HG03135 (cell line): ENCODE measurements around the gene APPBP2.
"Not testable (repeated sequence)": the region's sequence is repeated elsewhere in the genome, so short reads cannot be mapped to it uniquely, and the experiment has no call there.

Experiments used
- ATAC-seq: cut with Tn5 transposase; IDR thresholded peaks from one replicate; pipeline ENCODE4 v1.9.1; 2021; ENCODE audit warnings: mild to moderate bottlenecking, moderate library complexity; ENCODE audit not compliant: unreplicated experiment

APPBP2 gene

DNA sequence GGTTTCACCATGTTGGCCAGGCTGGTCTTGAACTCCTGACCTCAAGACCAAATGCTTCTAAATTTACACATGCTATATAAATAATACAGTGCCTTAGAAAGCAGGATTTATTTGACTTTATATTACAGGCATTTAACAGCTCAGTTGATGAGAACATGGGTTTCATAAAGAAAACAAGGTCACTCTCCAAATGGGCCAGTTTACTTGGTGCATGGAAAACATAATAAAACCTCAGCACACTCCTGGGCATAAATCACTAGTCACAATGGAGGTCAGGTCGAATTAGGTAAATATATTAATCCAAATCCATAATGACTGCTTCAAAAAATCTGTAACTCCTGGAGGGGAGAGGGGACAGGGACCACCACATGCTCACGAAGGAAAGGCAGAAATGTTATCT lies 24.5 kb downstream of the APPBP2 start:
- no peak for ATAC-seq

DNA sequence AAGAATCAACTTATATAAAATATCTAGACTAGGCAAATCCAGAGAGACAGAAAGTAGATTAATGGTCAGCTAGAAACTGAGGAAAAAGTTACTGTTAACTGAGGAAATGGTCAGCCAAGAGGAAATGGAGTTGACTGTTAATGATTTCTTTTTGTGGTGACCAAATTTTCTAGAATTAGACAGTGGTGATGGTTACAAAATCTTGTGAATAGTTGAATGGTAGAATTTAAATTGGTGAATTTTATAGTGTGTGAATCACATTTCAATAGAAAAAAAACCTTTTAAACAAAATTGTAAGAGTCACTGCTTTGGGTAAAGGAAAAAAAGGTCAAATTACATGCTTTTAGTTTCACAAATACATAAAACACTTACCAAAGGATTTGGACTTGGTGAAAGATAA lies 30.0 kb downstream of the APPBP2 start:
- ATAC-seq, result no peak

DNA sequence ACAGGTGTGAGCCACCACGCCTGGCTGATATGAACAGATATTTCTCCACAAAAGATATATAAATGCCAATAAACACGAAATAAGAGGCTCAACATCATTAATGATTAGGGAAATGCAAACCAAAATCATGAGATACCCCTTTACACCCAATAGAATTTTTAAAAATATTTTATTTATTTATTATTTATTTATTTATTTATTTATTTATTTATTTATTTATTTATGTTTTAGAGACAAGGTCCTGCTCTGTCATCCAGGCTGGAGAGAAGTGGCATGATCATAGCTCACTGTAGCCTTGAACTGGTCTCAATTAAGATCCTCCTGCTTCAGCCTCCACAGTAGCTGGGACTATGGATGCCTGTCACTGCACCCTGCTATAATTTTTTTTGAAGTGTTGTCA lies 30.8 kb downstream of the APPBP2 start:
- no peak for ATAC-seq

GRCh38 chr17:60493847-60494321 lies 32.2 kb downstream of the APPBP2 start:
- no peak for ATAC-seq

DNA sequence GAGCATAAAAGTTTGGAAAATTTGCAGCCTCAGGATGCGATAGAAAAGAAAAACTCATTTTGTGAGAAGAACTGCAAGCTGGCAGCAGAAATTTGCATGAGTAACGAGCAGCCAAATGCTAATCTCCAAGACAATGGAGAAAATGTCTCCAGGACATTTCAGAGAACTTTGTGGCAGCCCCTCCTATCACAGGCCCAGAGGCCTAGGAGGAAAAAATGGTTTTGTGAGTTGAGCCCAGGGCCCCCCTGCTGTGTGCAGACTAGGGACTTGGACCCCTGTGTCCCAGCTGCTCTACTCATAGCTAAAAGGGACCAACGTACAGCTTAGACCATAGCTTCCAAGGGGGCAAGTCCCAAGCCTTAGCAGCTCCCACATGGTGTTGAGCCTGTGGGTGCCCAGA lies 34.3 kb downstream of the APPBP2 start:
- ATAC-seq, result no peak

GRCh38 chr17:60490594-60490993 lies 35.4 kb downstream of the APPBP2 start:
- ATAC-seq, result not testable (repeated sequence)

- ATAC-seq, result no peak
These were observed 44.4 kb downstream of the APPBP2 start for GRCh38 chr17:60481604-60482003.

- ATAC-seq, result no peak
These were observed 52.3 kb downstream of the APPBP2 start for GRCh38 chr17:60473788-60474187.

GRCh38 chr17:60472449-60472848 lies 53.6 kb downstream of the APPBP2 start:
- ATAC-seq, result no peak

DNA sequence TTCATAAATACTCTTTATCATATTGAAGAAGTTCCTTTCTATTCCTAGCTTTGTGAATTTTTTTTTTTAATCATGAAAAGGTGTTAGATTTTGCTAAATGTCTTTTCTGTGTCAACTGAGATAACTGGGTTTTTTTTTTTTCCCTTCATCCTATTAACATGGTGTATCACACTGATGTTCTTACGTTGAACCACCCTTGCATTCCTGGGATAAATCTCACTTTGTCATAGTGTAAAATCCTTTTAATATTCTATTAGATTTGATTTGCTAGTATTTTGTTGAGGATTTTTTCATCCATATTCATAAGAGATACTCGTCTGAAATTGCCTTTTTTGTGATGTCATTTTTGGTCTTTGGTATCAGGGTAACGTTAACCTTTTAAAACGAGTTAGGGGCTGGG lies 54.6 kb downstream of the APPBP2 start:
- no peak for ATAC-seq

GRCh38 chr17:60468371-60468770 lies 57.7 kb downstream of the APPBP2 start:
- ATAC-seq, result no peak

- ATAC-seq, result no peak
These were observed 61.7 kb downstream of the APPBP2 start for GRCh38 chr17:60464343-60464742.

DNA sequence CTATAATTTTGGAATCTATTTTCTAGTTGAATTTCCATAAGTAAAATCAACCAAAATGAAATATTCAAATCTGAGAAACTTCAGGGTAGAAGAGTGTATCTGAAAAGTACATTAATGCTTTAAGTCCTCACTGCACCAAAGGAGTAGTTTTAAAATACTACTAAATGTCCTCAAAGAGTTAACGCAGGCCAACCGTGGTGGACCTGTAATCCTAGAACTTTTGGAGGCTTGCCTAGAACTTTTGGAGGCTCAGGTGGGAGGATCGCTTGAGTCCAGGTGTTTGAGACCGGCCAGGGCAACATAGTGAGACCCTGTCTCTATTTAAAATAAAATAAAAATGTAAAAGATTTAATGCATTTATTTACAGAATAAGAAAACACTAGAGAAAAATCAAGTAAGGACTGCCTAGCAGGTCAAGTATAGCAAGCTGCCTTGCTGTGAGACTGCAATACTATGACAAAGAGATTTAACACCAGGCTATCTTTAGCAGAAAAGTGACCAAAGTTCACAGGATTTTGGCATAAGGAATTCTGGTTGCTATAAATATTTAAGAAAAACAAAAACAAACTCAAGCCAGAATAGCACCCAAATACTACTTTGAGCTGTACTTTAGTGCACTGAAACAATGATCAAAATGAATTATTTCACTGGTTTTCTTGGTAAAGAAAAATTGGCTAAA lies 62.7 kb downstream of the APPBP2 start:
- no peak for ATAC-seq

DNA sequence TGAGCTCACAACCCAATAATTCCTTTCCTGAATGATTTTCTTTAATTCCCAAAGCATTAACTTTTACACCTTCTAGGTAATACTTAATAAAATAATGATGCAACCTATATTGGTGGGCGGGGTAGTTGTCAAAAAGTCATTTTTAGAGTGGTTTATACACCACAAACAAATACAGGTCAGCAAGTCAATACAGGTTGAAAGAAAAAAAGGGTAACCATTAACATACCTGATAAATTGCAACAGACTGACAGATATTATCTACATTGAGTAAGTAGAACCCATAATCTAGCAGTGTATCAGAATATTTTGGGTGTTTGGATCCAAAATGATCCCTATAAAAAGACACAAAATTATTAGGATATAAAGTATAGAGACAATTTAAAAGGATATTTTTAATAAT lies 64.5 kb downstream of the APPBP2 start:
- no peak for ATAC-seq

DNA sequence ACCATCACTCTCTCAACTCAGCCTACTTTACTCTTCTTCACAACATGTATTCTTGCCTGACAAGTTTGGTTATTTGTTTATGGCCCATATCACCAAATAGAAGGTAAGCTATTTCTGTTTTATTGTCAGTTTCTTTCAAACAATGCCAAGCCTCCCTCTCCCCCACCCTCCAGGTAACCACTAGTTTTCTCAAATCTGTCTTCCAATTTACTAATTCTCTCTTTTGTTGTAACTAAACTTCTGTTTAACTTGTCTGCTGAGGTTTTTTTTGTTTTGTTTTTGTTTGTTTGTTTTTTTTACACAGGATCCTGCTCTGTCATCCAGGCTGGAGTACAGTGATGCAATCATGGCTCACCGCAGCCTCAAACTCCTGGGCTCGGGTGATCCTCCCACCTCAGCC lies 68.9 kb downstream of the APPBP2 start:
- ATAC-seq, result no peak

DNA sequence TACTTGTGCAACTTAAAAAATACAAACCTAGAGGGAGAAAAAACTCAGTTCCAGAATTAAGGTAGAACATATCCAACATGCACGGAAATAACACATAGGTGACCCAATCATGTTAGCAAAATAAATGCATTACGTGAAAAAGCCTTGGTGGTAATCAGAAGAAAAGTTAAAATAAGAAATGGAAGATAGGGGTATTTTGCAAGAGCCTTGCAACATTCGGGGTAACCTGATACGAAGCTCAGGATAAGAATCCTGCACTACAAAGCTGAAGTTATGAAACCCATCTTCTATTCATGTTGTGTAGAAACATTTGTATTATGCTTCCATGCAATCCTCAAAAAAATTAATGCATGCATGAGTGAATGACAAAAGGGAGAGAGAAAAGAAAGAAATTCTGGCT lies 70.7 kb downstream of the APPBP2 start:
- no peak for ATAC-seq

DNA sequence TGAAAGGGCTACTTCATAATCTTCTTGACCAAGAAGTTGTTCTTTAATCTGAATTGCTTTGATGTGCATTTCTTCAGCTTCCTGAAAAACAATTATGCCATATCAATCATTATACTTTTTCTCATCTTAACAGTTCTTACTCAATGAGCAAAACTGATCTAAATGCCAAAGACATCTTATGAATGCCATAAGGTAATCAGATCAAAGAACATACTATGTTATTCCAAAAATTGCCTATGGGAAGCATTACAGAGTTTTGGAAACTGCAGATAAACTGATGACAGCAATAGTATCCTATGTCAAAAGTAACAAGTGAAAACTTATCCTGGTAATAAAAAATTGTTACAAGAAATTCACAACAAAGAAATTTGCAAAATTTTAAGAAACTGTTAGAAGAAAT lies 74.1 kb downstream of the APPBP2 start:
- no peak for ATAC-seq

DNA sequence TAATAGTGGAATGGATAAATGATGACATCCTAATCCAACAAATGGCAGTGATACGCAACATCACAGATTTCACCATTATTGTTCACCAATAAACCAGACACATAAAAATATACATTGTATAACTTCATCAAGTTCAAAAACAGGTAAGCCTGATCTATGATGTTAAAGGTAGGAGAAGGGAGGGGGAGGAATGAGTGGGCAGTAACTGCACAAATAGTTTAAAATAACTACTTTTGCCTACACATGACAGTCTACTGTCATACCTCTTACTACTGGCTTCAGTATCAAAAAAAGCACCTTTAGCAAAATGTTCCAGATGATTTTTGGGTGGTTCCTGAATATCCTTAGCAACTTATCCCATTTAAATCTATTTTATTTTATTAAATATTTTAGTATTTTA lies 75.0 kb downstream of the APPBP2 start:
- no peak for ATAC-seq

- ATAC-seq, result no peak
These were observed 78.7 kb downstream of the APPBP2 start for GRCh38 chr17:60447375-60447774.

GRCh38 chr17:60445144-60445543 lies 80.9 kb downstream of the APPBP2 start:
- no peak for ATAC-seq

DNA sequence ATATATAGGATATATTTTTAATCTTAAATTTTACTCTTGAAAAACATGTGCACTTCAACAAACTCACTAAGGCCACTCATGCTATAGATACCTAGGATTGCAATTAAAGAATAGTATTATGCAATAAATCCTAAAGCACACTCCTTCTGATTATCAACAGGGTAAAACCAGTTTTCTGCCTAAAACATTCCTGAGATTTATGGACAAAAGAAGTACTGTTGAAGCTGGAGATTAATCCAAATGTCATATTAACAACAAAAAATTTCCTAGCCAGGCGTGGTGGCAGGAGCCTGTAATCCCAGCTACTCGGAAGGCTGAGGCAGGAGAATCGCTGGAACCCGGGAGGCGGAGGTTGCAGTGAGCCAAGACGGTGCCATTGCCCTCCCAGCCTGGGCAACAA lies 82.3 kb downstream of the APPBP2 start:
- no peak for ATAC-seq

GRCh38 chr17:60442271-60443173 lies 83.5 kb downstream of the APPBP2 start:
- no peak for ATAC-seq
